ENCODE data around the gene GPR42.
"Not testable (repeated sequence)": the region's sequence is repeated elsewhere in the genome, so short reads cannot be mapped to it uniquely, and the experiment has no call there.

Gene GPR42

DNA sequence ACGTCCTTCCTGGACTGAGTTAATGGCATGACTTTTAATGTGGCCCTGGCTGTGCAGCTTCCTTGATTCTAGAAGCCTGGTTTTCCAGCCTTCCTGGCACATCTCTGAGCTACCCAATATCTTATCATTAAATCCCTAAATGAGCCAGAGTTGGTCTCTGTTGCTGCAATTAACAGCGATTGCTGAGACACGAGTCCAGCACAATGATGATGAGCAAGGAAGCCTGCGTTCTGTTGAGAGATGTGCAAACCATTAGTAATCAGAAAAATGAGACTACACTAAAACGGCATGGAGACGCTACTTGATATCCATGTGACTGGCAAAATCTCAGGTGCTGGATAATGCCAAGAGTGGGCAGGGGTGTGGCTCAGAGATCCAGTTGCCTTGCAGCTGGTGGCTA lies 26.2 kb downstream of the GPR42 start:
- no peak for DNase-seq

DNA sequence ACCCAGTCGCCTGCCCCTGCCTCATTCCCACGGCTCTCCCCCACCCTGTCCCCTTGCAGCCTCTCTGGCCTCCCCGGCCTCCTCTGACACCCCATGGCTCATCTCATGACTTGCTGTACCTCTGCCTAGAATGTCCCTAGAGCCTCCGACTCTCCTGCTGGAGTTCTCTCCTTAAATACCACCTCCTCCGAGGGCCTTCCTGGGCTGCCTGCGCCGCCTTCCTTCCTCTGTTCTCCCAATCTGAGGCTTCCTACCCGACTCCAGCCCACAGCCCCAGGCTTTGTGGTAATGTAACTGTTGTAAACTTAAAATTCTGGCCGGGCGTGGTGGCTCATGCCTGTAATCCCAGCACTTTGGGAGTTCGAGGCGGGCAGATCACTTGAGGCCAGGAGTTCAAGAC lies 27.7 kb downstream of the GPR42 start:
- no peak for DNase-seq

- no peak for DNase-seq
Measured at GRCh38 chr19:35399231-35399630, 28.4 kb downstream of the GPR42 start.

DNA sequence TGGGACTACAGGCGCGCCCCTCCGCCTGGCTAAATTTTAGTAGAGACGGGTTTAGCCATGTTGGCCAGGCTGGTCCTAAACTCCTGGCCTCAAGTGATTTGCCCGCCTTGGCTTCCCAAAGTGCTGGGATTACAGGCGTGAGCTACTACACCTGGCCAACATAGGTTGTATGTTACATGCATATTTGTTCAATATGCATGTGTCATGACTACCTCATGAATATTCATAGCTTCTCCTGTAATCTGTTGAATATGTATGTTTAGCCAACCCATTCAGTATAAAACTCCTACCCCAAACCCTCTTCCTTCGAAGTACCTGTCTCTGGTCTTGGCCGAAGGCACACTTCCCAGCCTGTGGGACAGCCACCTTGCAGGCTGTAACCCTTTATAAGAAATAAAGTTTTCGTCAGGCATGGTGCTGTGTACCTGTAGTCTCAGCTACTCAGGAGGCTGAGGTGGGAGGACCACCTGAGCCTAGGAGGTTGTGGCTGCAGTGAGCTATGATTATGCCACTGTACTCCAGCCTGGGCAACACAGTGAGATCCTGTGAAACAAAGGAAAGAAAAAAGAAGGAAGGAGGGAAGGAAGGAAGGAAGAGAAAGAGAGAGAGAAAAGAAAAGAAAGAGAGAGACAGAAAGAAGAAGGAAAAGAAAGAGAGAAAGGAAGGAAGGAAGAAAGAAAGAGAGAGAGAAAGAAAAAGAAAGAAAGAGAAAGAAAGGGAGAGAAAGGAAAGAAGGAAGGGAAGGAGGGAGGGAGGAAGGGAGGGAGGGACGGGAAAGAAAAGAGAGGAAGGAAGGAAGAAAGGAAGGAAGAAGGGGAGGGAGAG lies 29.3 kb downstream of the GPR42 start:
- DNase-seq, result no peak

GRCh38 chr19:35400773-35401100 lies 29.9 kb downstream of the GPR42 start:
- DNase-seq, result no peak

DNA sequence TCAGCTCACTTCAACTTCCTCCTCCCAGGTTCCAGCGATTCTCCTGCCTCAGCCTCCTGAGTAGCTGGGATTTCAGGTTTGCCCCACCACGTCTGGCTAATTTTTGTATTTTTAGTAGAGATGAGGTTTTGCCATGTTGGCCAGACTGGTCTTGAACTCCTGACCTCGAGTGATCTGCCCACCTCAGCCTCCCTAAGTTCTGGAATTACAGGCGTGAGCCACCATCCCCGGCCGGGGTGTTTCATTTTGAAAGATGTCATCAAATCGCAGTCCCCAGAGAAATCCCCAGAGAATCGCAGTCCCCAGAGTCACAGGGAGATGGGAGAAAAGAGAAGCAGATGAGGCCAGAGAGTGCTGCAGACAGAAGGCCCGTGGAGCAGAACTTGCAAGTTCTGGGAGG lies 30.5 kb downstream of the GPR42 start:
- not testable (repeated sequence) for DNase-seq

DNA sequence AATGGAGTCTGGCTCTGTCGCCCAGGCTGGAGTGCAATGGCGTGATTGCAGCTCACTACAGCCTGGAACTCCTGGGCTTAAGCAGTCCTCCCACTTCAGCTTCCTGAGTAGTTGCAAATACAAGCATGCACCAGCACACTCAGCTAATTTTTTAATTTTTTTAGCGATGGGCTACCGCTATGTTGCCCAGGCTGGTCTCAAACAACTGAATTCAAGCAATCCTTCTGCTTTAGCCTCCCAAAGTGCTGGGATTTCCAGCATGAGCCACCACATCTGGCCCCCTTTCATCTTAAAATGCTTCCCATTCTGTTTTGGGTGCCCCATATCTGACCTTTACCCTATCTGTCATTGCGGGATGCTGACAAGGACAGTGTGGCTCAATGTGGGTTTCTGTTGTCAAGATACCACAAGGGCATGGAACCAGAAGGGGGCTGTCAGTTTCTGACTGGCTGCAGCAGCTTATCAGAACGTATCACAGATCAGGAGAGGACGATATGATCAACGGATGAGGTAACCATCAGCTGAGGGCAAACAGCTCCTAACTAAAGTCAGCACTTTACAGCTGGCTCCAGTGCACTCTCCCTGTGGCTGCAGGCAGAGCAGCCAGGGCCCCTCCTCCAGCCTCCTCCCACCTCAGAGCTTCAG lies 32.4 kb downstream of the GPR42 start:
- no peak for DNase-seq

- no peak for DNase-seq
Measured at GRCh38 chr19:35404879-35405622, 34.2 kb downstream of the GPR42 start.

DNA sequence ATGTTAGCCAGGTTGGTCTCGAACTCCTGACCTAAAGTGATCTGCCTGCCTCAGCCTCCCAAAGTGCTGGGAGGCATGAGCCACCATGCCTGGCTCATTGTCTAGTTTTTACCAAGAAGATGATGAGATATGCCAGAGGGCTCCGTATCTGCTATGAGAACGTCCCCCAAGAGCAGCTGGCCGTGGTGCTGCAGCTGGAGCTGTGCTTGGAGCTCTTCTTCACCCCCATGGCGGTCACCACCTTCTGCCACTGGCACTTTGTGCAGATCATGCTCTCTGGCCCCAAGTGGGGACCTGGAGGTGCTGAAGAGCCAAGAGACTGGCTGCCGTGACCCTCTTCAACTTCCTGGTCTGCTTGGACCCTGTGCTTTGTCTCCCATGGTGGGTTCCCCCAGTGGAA lies 36.8 kb downstream of the GPR42 start:
- no peak for DNase-seq

DNA sequence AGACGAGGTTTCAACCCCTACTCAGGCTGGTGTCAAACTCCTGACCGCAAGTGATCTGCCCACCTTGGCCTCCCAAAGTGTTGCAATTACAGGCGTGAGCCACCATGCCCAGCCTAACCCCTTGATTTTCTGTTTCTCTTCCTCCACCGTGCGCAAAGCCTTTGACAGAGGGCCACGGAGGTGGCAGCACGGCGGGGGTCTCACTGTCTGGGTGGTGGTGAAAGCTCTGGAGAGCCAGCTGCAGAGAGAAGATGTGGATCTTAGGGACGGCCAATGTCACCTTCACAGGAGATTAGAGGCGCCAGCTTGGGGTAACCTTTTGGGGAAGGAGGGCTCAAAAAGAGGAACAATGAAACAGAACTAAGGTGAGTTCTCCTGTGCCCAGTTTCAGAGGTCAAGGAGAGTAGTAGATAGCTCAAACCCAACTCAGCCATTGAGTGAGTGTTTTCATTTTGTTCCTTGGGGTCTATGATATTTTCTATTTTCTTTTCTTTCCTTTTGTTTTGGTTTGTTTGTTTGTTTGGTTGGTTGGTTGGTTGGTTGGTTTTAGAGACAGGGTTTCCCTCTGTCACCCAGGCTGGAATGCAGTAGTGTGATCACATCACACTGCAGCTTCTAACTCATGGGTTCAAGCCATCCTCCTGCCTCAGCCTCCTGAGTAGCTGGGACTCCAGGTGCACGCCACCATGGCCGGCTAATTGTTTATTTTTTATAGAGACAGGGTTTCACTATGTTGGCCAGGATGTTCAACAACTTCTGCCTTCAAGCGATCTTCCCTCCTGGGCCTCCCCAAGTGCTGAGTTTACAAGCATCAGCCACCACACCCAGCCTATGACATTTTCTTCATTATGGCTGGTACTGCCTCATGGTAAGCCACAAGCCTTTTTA lies 37.7 kb downstream of the GPR42 start:
- DNase-seq, result no peak

DNA sequence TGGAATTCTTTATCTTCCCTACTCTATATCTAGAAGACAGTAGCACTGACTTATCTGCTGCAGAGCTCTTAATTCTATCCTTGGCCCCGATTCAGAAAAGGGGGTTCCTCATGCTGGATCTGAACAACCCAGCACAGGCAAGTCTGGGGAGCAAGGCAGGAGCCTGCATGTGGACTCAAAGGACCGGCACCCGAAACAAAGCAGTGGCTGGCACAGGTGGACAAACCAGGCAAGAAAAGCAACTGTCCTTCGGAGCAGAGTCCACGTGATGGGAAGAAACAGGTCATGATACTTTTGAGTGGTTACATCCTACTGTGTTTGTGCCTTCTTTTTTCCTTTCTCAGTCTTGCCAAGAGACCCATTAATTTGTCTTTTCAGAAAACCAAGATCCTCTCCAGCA lies 38.3 kb downstream of the GPR42 start:
- no peak for DNase-seq

DNA sequence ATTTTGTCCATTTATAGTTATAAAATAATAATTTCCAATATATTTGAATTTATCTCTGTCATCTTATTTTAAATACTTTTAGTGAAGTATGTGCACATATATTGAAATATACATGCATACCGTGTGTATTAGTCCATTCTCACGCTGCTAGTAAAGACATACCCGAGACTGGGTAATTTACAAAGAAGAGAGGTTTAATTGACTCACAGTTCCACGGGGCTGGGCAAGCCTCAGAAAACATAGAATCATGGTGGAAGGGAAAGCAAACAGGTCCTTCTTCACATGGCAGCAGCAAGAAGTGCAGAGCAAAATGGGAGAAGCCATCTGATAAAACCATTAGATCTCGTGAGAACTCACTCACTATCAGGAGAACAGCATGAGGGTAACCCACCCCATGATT lies 39.6 kb downstream of the GPR42 start:
- no peak for DNase-seq

GRCh38 chr19:35414442-35414841 lies 43.6 kb downstream of the GPR42 start:
- DNase-seq, result no peak

DNA sequence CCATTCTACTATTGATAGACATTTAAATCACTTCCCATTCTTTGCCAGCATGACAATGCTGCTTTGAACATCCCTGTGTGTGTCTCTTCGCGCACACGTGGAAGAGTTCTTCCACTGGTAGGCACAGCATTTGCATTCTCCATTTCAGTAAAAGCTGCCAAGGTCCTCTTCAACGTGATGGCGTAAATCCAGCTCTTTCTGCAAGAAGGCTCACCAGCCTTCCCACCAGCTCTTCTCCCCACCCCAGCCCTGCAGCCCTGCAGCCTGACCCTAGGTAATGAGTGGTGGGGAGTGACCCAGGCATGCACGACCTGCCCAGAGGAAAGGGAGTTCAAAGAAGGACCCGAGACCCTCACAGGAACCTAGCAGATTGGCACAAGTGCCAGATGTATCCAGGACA lies 45.5 kb downstream of the GPR42 start:
- DNase-seq, result no peak

- DNase-seq, result no peak
Measured at GRCh38 chr19:35417278-35417677, 46.4 kb downstream of the GPR42 start.

GRCh38 chr19:35417713-35418534 lies 47.1 kb downstream of the GPR42 start:
- DNase-seq, result no peak

GRCh38 chr19:35419046-35419445 lies 48.2 kb downstream of the GPR42 start:
- no peak for DNase-seq

DNA sequence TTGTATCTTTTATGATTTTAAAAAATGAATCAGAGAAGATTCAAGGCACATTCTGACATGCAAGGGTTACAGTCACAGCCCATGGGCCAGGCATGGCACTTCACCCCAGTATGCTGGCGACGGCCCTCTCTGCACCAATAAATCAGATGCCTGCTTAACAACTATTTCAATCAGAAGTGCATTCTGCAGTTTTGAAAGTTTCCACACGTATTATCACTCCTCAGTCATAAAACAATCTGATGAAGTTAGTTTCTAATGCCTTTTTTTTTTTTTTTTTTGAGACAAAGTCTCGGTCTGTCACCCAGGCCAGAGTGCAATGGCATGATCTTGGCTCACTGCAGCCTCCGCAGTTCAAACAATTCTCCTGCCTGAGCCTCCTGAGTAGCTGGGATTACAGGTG lies 48.9 kb downstream of the GPR42 start:
- no peak for DNase-seq

GRCh38 chr19:35421362-35421761 lies 50.5 kb downstream of the GPR42 start:
- no peak for DNase-seq

Data from CD4-positive, alpha-beta T cell treated with Interleukin-4 for 4 hours (primary cell).